SK-N-SH treated with all-trans-retinoic acid at 6 μM for 48 hours (cell line): Measurements from ENCODE around the gene TMEM163.

Experiments used
- ATAC-seq: fragments of 200-7000 bp; cut with Tn5 transposase; 3 replicates; pipeline ENCODE4 v1.9.1; 2020; ENCODE audit warnings: mild to moderate bottlenecking, moderate library complexity
- ARNTL ChIP-seq: fragments of 450-650 bp; formaldehyde crosslinking; IDR thresholded peaks from 2 replicates; pipeline ENCODE4 v1.5.0; 2020; ENCODE audit warnings: low read depth, mild to moderate bottlenecking, moderate library complexity, borderline replicate concordance
- BACH2 ChIP-seq: fragments of 250-450 bp; sonication (Bioruptor Pico); IDR thresholded peaks from 2 replicates; pipeline ENCODE4 v1.9.0; 2021; ENCODE audit warnings: mild to moderate bottlenecking, borderline replicate concordance
- CSDC2 ChIP-seq: fragments of 250-450 bp; sonication (Bioruptor Pico); IDR thresholded peaks from 2 replicates; pipeline ENCODE4 v1.5.0; 2020; ENCODE audit warnings: mild to moderate bottlenecking, moderate library complexity
- GLIS3 ChIP-seq: fragments of 250-450 bp; sonication (Bioruptor Pico); IDR thresholded peaks from 2 replicates; pipeline ENCODE4 v1.5.0; 2020; ENCODE audit warnings: mild to moderate bottlenecking, moderate library complexity
- ISL1 ChIP-seq: fragments of 250-450 bp; sonication (Bioruptor Pico); IDR thresholded peaks from 2 replicates; pipeline ENCODE4 v2.1.2; 2022; ENCODE audit warnings: mild to moderate bottlenecking, moderate library complexity
- PPARA ChIP-seq: fragments of 250-450 bp; sonication (Bioruptor Pico); IDR thresholded peaks from 2 replicates; pipeline ENCODE4 v1.5.0; 2020; ENCODE audit warnings: mild to moderate bottlenecking, borderline replicate concordance
- RARB ChIP-seq: fragments of 250-450 bp; sonication (Bioruptor Pico); IDR thresholded peaks from 2 replicates; pipeline ENCODE4 v1.8.0; 2021; ENCODE audit warnings: mild to moderate bottlenecking, moderate library complexity
- SNAI2 ChIP-seq: fragments of 250-450 bp; sonication (Bioruptor Pico); IDR thresholded peaks from 2 replicates; pipeline ENCODE4 v1.5.0; 2020; ENCODE audit warnings: mild to moderate bottlenecking, moderate library complexity
- TCF4 ChIP-seq: fragments of 250-450 bp; sonication (Bioruptor Pico); IDR thresholded peaks from 2 replicates; pipeline ENCODE4 v1.8.0; 2021; ENCODE audit warnings: mild to moderate bottlenecking, moderate library complexity, borderline replicate concordance
- ZC3H10 ChIP-seq: fragments of 250-450 bp; sonication (Bioruptor Pico); IDR thresholded peaks from 2 replicates; pipeline ENCODE4 v1.5.1; 2021; ENCODE audit warnings: mild to moderate bottlenecking, moderate library complexity
- ZFP3 ChIP-seq: fragments of 250-450 bp; sonication (Bioruptor Pico); IDR thresholded peaks from 2 replicates; pipeline ENCODE4 v1.5.0; 2020; ENCODE audit warnings: mild to moderate bottlenecking, moderate library complexity
- ZFP30 ChIP-seq: fragments of 450-650 bp; formaldehyde crosslinking; IDR thresholded peaks from 2 replicates; pipeline ENCODE4 v1.5.0; 2022; ENCODE audit warnings: mild to moderate bottlenecking, moderate library complexity
- ZNF565 ChIP-seq: fragments of 450-650 bp; formaldehyde crosslinking; conservative IDR thresholded peaks from 2 replicates; pipeline ENCODE4 v1.5.0; 2020; ENCODE audit warnings: low read depth, mild to moderate bottlenecking, moderate library complexity
- ZNF70 ChIP-seq: fragments of 450-650 bp; formaldehyde crosslinking; IDR thresholded peaks from 2 replicates; pipeline ENCODE4 v1.5.0; 2020; ENCODE audit warnings: mild to moderate bottlenecking, moderate library complexity
- ZNF8 ChIP-seq: fragments of 450-650 bp; formaldehyde crosslinking; IDR thresholded peaks from 2 replicates; pipeline ENCODE4 v1.5.0; 2020; ENCODE audit warnings: mild to moderate bottlenecking, moderate library complexity
- TF ChIP-seq, protein P1 (sequence below): fragments of 250-450 bp; sonication (Bioruptor Pico); IDR thresholded peaks from 2 replicates; pipeline ENCODE4 v1.5.1; 2021; ENCODE audit warnings: mild to moderate bottlenecking, moderate library complexity
- TF ChIP-seq, protein P2 (sequence below): fragments of 250-450 bp; sonication (Bioruptor Pico); IDR thresholded peaks from 2 replicates; pipeline ENCODE4 v1.8.0; 2021; ENCODE audit warnings: low read depth, mild to moderate bottlenecking, moderate library complexity, borderline replicate concordance
- TF ChIP-seq, protein P3 (sequence below): fragments of 250-450 bp; sonication (Bioruptor Pico); IDR thresholded peaks from 2 replicates; pipeline ENCODE4 v1.5.0; 2020; ENCODE audit warnings: mild to moderate bottlenecking, moderate library complexity
- TF ChIP-seq, protein P4 (sequence below): fragments of 250-450 bp; sonication (Bioruptor Pico); IDR thresholded peaks from 2 replicates; pipeline ENCODE4 v1.5.1; 2020; ENCODE audit warnings: low read depth, mild to moderate bottlenecking, moderate library complexity

TMEM163 gene

DNA sequence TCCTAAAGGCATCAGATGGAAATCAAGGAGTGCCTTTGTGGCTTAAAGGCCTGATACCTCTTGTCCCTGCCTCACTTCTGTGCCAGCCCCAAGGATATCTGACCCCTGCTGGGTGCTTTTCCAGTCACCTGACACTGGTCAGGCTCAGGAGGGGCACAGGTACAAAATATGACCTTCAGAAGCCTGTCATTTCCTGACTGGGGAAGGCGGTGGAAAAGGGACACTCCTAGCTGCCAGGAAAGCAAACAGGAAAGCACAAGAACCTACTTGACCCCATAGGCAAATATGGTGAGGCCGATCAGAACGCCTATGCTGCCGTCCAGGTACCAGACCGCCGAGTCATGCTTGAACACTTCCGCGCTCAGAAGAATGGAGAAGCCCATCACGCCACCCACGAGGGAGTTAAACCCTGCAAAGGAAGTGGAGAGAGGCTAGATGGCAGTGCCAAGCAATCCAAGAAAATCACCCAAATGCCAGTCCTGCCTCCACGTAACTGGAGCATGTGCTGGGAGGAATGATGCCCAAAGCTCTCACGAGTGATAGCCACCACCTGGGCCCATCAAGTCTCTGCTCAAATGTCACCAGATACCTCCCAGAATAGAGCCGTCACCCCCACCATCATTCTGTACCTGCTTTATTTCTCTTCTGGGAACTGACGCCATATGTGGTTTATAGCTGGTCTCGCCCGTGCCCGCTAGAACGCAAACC is 260.9 kb downstream of the TMEM163 start:
- ATAC-seq = no peak
- TF ChIP-seq PPARA (CRISPR knock-in tag) = no peak

DNA sequence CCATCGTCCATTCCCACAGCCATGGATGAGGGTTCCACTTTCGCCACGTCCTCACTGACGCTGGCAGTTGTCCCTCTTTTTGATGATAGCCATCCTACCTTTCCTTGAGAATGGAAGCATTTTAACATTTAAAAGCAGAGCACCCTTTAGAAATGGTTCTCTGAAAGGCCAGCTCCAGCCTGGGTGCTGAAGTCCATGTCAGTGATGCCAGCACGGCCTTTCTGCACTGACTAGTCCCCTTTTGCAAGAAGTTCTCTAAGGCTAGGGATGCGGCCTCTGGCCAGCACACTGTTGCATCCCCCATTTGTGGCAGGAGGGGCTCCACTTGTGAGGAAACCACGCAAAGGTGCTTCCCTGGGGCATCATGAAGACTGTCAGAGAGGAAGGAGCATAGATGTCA is 261.4 kb downstream of the TMEM163 start:
- no peak for ATAC-seq
- TF ChIP-seq ZNF565 (CRISPR knock-in tag) (no peak), ZNF70 (CRISPR knock-in tag) (no peak), ZFP3 (no peak), TCF4 (CRISPR knock-in tag) (no peak), ISL1 (CRISPR knock-in tag) (no peak)
- TF ChIP-seq, protein P1, sequence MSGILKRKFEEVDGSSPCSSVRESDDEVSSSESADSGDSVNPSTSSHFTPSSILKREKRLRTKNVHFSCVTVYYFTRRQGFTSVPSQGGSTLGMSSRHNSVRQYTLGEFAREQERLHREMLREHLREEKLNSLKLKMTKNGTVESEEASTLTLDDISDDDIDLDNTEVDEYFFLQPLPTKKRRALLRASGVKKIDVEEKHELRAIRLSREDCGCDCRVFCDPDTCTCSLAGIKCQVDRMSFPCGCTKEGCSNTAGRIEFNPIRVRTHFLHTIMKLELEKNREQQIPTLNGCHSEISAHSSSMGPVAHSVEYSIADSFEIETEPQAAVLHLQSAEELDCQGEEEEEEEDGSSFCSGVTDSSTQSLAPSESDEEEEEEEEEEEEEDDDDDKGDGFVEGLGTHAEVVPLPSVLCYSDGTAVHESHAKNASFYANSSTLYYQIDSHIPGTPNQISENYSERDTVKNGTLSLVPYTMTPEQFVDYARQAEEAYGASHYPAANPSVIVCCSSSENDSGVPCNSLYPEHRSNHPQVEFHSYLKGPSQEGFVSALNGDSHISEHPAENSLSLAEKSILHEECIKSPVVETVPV = no peak
- TF ChIP-seq, protein P2, sequence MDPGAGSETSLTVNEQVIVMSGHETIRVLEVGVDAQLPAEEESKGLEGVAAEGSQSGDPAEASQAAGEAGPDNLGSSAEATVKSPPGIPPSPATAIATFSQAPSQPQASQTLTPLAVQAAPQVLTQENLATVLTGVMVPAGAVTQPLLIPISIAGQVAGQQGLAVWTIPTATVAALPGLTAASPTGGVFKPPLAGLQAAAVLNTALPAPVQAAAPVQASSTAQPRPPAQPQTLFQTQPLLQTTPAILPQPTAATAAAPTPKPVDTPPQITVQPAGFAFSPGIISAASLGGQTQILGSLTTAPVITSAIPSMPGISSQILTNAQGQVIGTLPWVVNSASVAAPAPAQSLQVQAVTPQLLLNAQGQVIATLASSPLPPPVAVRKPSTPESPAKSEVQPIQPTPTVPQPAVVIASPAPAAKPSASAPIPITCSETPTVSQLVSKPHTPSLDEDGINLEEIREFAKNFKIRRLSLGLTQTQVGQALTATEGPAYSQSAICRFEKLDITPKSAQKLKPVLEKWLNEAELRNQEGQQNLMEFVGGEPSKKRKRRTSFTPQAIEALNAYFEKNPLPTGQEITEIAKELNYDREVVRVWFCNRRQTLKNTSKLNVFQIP = no peak

DNA sequence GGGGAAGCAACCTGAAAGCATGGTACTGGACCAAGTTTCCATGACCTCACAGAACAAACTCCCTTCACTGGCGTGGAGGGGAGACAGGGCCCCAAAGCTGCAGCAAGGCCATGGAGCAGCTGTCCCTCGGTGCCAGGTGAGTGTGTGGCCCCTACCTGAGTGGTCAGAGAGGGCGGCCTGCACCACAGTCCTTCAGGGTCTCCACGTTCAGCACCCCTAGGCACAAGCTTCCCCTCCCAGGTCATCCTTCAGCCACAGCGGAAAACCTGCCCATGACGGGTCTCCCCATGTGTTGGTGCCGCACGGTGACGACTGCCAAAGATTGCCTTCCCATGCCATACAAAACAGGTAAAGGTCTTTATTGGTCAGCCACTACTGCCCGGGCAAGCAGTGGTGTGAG is 263.4 kb downstream of the TMEM163 start:
- TF ChIP-seq BACH2 (CRISPR knock-in tag) (no peak), ZC3H10 (CRISPR knock-in tag) (no peak), CSDC2 (CRISPR knock-in tag) (no peak), SNAI2 (no peak), PPARA (CRISPR knock-in tag) (no peak), ZFP30 (CRISPR knock-in tag) (no peak), ZNF565 (CRISPR knock-in tag) (no peak), RARB (CRISPR knock-in tag) (no peak), ISL1 (CRISPR knock-in tag) (no peak), TCF4 (CRISPR knock-in tag) (no peak), ZNF70 (CRISPR knock-in tag) (no peak), ZNF8 (CRISPR knock-in tag) (no peak), GLIS3 (CRISPR knock-in tag) (no peak), ARNTL (no peak)
- TF ChIP-seq, protein P3, sequence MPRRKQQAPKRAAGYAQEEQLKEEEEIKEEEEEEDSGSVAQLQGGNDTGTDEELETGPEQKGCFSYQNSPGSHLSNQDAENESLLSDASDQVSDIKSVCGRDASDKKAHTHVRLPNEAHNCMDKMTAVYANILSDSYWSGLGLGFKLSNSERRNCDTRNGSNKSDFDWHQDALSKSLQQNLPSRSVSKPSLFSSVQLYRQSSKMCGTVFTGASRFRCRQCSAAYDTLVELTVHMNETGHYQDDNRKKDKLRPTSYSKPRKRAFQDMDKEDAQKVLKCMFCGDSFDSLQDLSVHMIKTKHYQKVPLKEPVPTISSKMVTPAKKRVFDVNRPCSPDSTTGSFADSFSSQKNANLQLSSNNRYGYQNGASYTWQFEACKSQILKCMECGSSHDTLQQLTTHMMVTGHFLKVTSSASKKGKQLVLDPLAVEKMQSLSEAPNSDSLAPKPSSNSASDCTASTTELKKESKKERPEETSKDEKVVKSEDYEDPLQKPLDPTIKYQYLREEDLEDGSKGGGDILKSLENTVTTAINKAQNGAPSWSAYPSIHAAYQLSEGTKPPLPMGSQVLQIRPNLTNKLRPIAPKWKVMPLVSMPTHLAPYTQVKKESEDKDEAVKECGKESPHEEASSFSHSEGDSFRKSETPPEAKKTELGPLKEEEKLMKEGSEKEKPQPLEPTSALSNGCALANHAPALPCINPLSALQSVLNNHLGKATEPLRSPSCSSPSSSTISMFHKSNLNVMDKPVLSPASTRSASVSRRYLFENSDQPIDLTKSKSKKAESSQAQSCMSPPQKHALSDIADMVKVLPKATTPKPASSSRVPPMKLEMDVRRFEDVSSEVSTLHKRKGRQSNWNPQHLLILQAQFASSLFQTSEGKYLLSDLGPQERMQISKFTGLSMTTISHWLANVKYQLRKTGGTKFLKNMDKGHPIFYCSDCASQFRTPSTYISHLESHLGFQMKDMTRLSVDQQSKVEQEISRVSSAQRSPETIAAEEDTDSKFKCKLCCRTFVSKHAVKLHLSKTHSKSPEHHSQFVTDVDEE = no peak
- TF ChIP-seq, protein P1 = no peak
- TF ChIP-seq, protein P2 = no peak
- TF ChIP-seq, protein P4, sequence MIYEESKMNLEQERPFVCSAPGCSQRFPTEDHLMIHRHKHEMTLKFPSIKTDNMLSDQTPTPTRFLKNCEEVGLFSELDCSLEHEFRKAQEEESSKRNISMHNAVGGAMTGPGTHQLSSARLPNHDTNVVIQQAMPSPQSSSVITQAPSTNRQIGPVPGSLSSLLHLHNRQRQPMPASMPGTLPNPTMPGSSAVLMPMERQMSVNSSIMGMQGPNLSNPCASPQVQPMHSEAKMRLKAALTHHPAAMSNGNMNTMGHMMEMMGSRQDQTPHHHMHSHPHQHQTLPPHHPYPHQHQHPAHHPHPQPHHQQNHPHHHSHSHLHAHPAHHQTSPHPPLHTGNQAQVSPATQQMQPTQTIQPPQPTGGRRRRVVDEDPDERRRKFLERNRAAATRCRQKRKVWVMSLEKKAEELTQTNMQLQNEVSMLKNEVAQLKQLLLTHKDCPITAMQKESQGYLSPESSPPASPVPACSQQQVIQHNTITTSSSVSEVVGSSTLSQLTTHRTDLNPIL (CRISPR knock-in tag) = no peak
- ATAC-seq = no peak
